ENCODE measurements around the gene LRTM2.

The LRTM2 gene

GRCh38 chr12:1797011-1797901 is 23.1 kb upstream of the LRTM2 start:
- in situ Hi-C loops (cut with MboI; ENCODE audit: low sequenced_read_pairs, unreplicated experiment) = loop anchor here (25.0 kb wide), 1 partner anchor 685 kb away; no protein-coding TSS in a partner anchor
- no peak for TF ChIP-seq CTCF (IDR thresholded peaks at IDR 0.05; ENCODE audit: borderline replicate concordance, control extremely low read depth, extremely low read depth, insufficient read depth, missing control alignments)
- DNase-seq (ENCODE audit: low spot score) = peak; percentile 70

- TF ChIP-seq CTCF (IDR thresholded peaks at IDR 0.05; ENCODE audit: borderline replicate concordance, control extremely low read depth, extremely low read depth, insufficient read depth, missing control alignments) = no peak
- DNase-seq (ENCODE audit: low spot score) = no peak
- in situ Hi-C loops (cut with MboI; ENCODE audit: low sequenced_read_pairs, unreplicated experiment) = loop anchor here (25.0 kb wide), 1 partner anchor 686 kb away; no protein-coding TSS in a partner anchor
These were observed 22.2 kb upstream of the LRTM2 start for GRCh38 chr12:1797991-1798640.

GRCh38 chr12:1798641-1799020 is 21.7 kb upstream of the LRTM2 start:
- TF ChIP-seq CTCF (IDR thresholded peaks at IDR 0.05; ENCODE audit: borderline replicate concordance, control extremely low read depth, extremely low read depth, insufficient read depth, missing control alignments) = no peak
- peak; percentile 17 for DNase-seq (ENCODE audit: low spot score)
- in situ Hi-C loops (cut with MboI; ENCODE audit: low sequenced_read_pairs, unreplicated experiment) = loop anchor here (25.0 kb wide), 1 partner anchor 686 kb away; no protein-coding TSS in a partner anchor

- peak; percentile 15 for DNase-seq (ENCODE audit: low spot score)
- TF ChIP-seq CTCF (IDR thresholded peaks at IDR 0.05; ENCODE audit: borderline replicate concordance, control extremely low read depth, extremely low read depth, insufficient read depth, missing control alignments) = no peak
- in situ Hi-C loops (cut with MboI; ENCODE audit: low sequenced_read_pairs, unreplicated experiment) = loop anchor here (25.0 kb wide), 1 partner anchor 687 kb away; no protein-coding TSS in a partner anchor
These were observed 21.1 kb upstream of the LRTM2 start for GRCh38 chr12:1799051-1799881.

- no peak for TF ChIP-seq CTCF (IDR thresholded peaks at IDR 0.05; ENCODE audit: borderline replicate concordance, control extremely low read depth, extremely low read depth, insufficient read depth, missing control alignments)
- in situ Hi-C loops (cut with MboI; ENCODE audit: low sequenced_read_pairs, unreplicated experiment) = loop anchor here (5.0 to 25.0 kb wide), 3 partner anchors 137 to 688 kb away; no protein-coding TSS in a partner anchor
- peak; percentile 16 for DNase-seq (ENCODE audit: low spot score)
These were observed 20.4 kb upstream of the LRTM2 start for GRCh38 chr12:1799882-1800400.
